BE2C (cell line): ENCODE measurements around the gene ANO9.

Source experiments
- DNase-seq: peaks from one replicate; pipeline ENCODE4 v3.0.0-alpha.2; 2020
- H3K27me3 ChIP-seq: fragments of 250-450 bp; sonication (Bioruptor Pico); 2 replicates; pipeline ENCODE4 v1.5.1; 2020; ENCODE audit warnings: mild to moderate bottlenecking
- H3K36me3 ChIP-seq: fragments of 250-450 bp; sonication (Bioruptor Pico); 2 replicates; pipeline ENCODE4 v1.5.1; 2020; ENCODE audit warnings: mild to moderate bottlenecking
- H3K4me1 ChIP-seq: fragments of 250-450 bp; sonication (Bioruptor Pico); 2 replicates; pipeline ENCODE4 v1.5.1; 2020
- H3K4me3 ChIP-seq: 2 replicates; pipeline ENCODE4 v1.5.1; 2011; ENCODE audit warnings: low read depth, low read length
- H3K9me3 ChIP-seq: fragments of 250-450 bp; sonication (Bioruptor Pico); 2 replicates; pipeline ENCODE4 v1.5.1; 2020
- TF ChIP-seq, protein P1 (sequence below): IDR thresholded peaks from 2 replicates; pipeline ENCODE4 v1.5.1; 2012; ENCODE audit warnings: mild to moderate bottlenecking, low read depth, low read length

Gene ANO9

DNA sequence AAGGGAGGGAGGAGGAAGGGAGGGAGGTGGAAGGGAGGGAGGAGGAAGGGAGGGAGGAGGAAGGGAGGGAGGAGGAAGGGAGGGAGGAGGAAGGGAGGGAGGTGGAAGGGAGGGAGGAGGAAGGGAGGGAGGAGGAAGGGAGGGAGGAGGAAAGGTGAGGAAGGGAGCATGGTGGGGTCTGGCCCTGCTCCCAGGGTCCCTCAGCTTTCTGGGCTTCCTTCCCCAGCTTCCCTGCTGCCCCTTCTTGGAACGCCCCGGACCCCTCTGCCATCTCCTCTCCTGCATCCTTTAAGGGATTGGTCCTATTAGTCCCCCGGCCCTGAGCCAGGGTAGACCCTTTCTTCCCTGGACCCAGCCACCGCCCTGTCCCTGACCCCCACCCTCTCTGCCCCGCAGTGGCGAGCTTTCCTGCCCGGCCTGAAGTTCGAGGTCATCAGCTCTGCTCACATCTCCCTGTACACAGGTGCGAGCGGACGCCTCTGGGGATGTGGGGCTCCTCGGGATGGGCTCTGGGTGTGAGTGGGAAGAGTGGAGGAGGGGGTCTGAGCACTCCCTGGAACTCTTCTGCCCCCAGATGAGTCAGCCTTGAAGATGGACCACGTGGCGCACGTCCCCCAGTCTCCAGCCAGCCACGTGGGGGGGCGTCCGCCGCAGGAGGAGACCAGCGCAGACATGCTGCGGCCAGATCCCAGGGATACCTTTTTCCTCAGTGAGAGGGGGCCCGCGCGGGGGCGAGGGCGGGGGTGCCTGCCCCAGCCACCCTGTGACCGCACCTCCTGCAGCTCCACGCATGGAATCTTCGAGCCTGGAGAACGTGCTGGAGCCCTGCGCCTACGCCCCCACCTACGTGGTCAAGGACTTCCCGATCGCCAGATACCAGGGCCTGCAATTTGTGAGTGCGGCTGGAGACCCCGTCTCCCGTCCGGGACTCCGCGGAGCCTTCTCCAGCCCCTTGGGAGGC lies 66.5 kb downstream of the ANO9 start:
- Histone ChIP-seq H3K36me3 (no peaks in the 10 kb centered on the region), H3K4me1 (no peaks in the 10 kb centered on the region), H3K4me3 (no peak overlapping the region), H3K9me3 (no peaks in the 10 kb centered on the region), H3K27me3 (peaks cover 1% of the 10 kb centered on the region)
- no peak for DNase-seq
- TF ChIP-seq, protein P1, sequence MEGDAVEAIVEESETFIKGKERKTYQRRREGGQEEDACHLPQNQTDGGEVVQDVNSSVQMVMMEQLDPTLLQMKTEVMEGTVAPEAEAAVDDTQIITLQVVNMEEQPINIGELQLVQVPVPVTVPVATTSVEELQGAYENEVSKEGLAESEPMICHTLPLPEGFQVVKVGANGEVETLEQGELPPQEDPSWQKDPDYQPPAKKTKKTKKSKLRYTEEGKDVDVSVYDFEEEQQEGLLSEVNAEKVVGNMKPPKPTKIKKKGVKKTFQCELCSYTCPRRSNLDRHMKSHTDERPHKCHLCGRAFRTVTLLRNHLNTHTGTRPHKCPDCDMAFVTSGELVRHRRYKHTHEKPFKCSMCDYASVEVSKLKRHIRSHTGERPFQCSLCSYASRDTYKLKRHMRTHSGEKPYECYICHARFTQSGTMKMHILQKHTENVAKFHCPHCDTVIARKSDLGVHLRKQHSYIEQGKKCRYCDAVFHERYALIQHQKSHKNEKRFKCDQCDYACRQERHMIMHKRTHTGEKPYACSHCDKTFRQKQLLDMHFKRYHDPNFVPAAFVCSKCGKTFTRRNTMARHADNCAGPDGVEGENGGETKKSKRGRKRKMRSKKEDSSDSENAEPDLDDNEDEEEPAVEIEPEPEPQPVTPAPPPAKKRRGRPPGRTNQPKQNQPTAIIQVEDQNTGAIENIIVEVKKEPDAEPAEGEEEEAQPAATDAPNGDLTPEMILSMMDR: no peak

DNA sequence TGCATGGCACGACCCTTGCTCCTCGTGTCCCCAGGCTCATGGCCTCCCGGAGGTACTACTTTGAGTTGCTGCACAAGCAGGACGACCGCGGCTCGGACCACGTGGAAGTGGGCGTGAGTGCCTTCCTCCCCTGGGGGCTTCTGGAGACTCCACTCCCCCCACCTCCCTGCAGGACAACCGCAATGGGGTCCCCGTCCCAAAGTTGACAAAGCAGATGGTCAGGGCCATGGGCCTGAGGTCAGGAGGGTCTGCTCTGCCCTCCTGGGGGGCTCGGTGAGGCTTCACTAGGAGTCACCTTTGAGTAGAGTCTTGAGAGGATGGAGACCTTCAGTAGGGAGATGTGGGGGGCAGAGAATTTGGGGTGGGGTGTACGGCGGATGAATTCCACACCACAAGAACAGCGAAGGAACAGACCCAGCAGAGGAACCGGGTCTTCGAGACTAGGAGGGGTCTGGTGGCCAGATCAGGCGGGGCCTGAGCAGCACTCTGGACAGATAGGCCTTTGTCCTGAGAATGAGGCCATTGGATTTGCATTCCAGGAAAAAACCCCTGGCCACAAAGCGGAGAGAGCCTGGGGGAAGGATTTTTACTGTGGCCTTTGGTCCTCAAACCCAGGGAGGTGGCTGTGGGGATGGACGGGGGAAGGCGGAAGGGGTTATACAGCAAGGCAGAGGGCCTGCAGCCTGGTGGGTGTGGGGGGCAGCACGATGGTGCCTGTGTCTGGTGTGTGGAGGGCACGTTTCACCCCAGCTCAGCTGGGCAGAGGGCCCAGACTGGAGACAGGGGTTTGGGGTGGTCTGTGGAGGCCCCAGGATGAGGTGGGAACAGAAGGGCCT lies 67.9 kb downstream of the ANO9 start:
- H3K27me3 ChIP-seq: peaks cover 4% of the 10 kb centered on the region
- H3K36me3 ChIP-seq: no peaks in the 10 kb centered on the region
- no peak overlapping the region for H3K4me3 ChIP-seq
- TF ChIP-seq, protein P1: no peak
- no peaks in the 10 kb centered on the region for H3K4me1 ChIP-seq
- no peak for DNase-seq
- H3K9me3 ChIP-seq: no peaks in the 10 kb centered on the region

DNA sequence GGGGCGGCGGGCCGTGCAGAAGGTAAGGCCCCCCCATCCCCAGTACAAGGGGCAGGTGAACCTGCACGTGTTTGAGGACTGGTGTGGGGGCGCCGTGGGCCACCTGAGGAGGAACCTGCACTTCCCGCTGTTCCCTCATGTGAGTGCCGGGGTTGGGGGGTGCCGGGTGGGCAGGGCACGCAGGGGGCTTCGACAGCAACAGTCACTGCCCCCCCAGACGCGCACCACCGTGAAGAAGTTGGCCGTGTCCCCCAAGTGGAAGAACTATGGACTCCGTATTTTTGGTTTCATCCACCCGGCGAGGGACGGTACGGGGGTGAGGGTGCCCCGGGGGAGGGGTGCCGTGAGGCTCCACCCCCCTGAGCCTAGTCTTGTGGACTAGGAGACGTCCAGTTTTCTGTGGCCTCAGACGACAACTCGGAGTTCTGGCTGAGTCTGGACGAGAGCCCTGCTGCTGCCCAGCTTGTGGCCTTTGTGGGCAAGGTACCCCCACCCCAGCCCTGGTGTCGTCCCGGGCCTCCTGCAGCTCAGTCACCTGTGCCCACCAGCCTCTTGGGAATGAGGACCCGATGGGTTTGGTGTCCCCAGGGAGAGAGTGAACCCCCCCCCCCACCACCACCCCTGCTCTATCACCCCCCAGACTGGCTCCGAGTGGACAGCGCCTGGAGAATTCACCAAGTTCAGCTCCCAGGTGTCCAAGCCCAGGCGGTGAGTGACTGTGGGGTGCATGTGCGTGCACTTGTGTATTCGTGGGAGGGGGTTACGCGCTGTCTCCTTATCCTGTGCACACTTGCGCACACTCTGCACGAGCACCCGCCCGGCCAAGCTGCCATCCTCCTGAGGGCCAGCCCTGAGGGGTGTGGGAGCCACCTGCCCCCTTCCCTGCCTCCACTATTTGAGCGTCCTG lies 68.7 kb downstream of the ANO9 start:
- Histone ChIP-seq H3K4me1 (no peaks in the 10 kb centered on the region), H3K36me3 (no peaks in the 10 kb centered on the region), H3K4me3 (no peak overlapping the region), H3K9me3 (no peaks in the 10 kb centered on the region), H3K27me3 (peaks cover 11% of the 10 kb centered on the region)
- DNase-seq: no peak
- TF ChIP-seq, protein P1: no peak

DNA sequence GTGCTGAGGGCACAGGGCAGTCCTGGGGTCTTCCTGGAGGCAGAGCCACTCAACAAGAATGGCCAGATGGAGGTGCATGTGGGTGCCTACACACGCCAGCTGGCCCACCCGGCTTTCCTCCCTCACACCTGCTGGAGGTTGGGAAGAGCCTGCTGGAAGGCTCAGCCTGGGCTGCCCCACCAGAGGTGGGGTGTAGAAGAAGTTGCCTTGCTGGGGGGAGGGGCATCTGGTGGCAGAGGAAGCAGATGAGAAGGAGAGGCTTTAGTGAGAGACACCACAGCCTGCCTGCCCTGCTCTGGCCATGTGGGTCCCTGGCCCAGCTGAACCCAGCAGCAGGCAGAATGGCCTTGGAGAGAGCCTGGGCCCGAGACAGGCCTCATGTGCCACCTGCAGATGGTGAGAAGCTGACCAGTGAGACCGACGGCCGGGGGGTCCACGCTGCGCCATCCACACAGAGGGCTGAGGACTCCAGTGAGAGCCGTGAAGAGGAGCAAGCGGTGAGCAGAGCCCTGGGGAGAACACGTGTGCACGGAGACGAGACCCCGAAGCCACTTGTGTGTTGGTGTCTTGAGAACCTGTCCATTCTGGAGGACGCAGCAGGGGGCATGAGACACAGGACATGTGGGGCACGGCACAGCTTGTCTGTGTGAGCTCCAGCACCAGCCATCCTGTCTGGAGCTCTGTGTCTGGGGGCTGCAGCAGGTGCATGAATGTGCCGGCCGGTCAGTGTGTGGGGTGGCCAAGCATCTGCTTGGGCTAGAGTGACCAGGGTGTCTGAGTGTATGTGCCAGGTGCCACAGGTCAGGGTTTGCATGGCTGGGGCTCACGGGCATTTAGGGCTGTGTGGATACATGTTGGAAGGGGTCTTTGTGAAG lies 69.9 kb downstream of the ANO9 start:
- TF ChIP-seq, protein P1: no peak
- H3K9me3 ChIP-seq: no peaks in the 10 kb centered on the region
- no peaks in the 10 kb centered on the region for H3K36me3 ChIP-seq

DNA sequence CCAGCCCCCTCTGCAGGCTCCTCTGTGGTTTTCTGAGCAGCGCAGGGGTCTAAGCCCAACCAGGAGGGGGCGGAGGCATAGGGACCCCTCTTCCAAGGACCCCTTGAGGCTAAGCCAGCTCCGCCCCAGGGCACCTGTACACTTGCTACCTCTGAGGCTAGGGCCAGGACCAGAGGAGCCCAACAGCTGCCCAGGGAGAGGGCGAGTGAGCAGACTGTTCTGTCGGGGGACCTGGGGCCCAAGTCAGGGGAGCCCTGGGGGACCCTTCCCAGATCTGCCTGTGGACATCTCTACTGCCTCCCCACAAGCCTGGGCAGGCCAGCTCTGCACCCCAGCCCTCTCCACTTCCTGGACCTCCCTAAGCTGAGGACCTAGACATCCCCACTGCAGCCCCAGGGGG lies 70.8 kb downstream of the ANO9 start:
- TF ChIP-seq, protein P1: no peak
- Histone ChIP-seq H3K4me1 (no peaks in the 10 kb centered on the region), H3K9me3 (no peaks in the 10 kb centered on the region), H3K27me3 (peaks cover 11% of the 10 kb centered on the region), H3K4me3 (no peak overlapping the region), H3K36me3 (no peaks in the 10 kb centered on the region)
- no peak for DNase-seq

More for the DNA sequence above, 69.9 kb downstream of the ANO9 start:
- no peak for DNase-seq
- no peaks in the 10 kb centered on the region for H3K4me1 ChIP-seq
- H3K4me3 ChIP-seq: no peak overlapping the region
- peaks cover 11% of the 10 kb centered on the region for H3K27me3 ChIP-seq
